ENCODE results near the gene DHX32.

Gene DHX32

GRCh38 chr10:125797994-125798662, 83.0 kb downstream of the DHX32 start:
- no peak for DNase-seq (ENCODE audit: low spot score)
- no peak for TF ChIP-seq CTCF (IDR thresholded peaks at IDR 0.05; ENCODE audit: extremely low read depth, missing control alignments)

GRCh38 chr10:125797424-125797823, 83.7 kb downstream of the DHX32 start:
- no peak for TF ChIP-seq CTCF (IDR thresholded peaks at IDR 0.05; ENCODE audit: extremely low read depth, missing control alignments)
- no peak for DNase-seq (ENCODE audit: low spot score)

DNA sequence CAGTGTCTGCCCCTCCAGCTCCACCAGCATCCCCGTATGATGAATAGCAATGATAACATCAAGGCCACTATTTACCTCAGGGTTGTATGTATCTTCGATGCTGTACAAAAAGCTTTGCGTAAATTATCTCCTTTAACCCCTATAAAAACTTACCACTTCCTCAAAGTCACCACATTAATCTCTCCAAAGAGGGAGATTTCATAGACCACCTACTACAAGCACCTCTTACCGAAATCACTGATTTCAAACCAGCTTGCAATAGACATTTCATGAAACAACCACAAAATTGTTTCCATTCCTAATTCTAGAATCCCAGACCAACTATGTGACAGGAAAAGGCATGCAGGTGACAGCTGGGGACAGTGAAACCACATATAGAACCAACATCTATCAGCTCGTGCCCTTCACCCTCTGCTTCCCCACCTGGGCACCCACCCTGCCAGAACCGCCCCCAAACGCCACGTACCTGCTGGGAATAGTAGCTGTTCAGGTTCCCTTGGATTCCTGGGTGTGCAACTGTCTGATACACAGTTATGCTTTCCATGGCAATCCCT, 85.4 kb downstream of the DHX32 start:
- no peak for TF ChIP-seq CTCF (IDR thresholded peaks at IDR 0.05; ENCODE audit: extremely low read depth, missing control alignments)
- DNase-seq (ENCODE audit: low spot score) = no peak

DNA sequence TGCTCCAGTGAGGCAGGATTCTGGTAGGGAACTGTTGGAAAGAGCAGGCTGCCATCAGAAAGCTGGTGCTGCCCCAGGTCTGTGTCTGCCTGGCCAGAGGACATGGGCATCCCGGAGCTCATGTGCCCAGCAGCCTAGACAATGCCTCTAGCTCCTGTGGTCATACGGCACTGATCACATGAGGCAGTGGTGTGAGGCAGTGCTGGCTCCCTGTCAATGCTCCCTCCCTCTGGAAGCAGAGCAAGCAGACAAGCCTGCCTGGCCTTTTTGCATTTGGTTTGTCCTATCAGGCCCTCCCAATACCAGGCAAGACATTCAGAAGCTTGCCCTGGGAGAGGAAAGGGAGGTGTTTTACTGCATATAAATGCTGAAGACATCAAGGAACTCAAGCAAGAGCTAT, 86.0 kb downstream of the DHX32 start:
- TF ChIP-seq CTCF (IDR thresholded peaks at IDR 0.05; ENCODE audit: extremely low read depth, missing control alignments) = no peak

DNA sequence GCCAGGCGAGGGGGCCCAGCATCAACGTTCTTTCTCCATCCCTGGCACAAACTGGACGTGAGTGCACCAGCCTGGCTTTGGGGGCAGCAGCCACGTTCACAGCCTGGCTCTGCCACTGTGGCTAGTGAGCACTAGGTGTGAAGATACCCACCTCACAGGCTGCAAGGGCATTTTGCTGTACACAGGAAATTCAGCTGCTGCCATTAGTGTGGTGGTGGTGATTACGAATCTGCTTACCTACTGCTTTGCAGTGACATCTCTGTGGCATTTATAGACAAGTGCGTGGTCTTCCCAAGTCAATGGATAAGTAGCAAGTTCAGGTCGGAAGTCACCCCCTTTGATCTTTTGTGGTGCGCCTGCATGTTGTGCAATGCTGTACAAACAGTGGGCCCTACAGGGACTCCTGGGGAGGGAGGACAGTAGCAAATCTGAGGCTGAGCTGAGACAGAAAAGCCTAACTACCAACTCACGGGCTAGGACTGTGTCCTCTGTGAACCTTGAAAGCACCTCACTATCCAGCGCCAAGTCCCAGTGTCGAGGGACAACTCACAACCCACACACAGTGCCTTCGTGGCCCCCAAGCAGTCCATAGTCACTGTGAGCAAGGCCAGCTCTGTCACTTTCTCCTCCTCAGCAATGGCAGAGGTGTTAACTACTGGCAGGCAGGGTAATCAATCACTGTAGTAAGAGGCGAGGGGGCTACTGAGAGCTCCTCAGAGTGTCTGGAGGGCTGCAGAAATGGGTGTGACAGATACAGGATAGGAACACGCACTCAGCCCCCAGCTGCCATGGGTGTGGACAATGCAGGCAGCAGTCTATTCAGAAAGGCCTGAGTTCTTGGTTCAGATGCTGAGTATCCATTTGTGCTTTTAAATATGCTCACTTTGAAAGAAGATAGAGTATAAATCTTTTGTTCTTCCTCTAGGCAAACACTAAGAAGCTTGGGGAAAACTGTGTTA, 88.5 kb downstream of the DHX32 start:
- DNase-seq (ENCODE audit: low spot score) = no peak
- no peak for TF ChIP-seq CTCF (IDR thresholded peaks at IDR 0.05; ENCODE audit: extremely low read depth, missing control alignments)

More for the DNA sequence above, 86.0 kb downstream of the DHX32 start:
- no peak for DNase-seq (ENCODE audit: low spot score)

DNA sequence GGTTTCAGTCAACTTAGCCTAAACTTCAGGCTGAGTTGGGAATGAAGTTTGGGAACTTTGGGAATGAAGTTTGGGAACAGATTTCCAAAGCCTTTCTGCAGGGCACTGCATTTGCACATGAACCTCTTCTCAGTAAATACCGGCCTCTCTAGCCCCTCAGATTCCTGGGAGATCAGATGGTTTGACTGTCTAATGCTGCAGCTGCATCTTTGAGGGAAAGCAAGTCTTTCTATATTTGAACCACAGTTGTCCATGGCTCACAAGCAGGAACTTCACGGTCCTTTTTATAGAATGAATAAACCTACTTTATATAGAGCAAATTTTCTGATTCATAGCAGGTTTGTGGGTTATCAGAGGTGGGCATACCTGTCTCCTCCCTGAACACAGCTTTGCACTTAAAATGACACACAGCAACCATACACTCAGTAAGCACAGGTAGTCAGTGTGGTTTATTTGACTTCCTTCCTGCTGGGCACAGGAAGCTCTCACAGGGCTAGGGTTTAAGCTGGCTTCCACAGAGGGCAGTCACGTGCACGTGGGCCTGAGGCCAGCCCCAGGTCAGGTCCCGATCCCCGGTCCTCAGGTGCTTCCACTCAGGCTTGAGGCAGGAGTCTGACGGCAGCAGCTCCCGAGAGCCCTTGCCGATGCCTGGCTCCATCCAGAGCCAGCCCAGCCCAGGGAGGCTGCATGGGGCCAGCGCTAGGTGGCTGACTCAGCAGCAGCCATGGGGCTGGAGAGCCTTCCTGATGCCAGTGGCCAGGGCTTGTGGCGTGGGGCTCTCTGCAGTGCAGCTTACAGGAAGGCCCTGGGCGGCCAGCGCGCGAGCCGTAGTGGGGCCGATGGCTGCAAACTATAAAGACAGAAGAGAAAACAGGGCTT, 92.7 kb downstream of the DHX32 start:
- no peak for TF ChIP-seq CTCF (IDR thresholded peaks at IDR 0.05; ENCODE audit: extremely low read depth, missing control alignments)

More for the DNA sequence above, 92.7 kb downstream of the DHX32 start:
- DNase-seq (ENCODE audit: low spot score) = no peak

Data from GM20000 (cell line).